ENCODE results near the gene PARP8.

GRCh38 chr5:50725800-50726474 is 59.5 kb downstream of the PARP8 start:
- no peak for TF ChIP-seq CTCF (IDR thresholded peaks at IDR 0.05)
- no peak for TF ChIP-seq POLR2A (IDR thresholded peaks at IDR 0.05)
- no peak for TF ChIP-seq POLR2AphosphoS5 (IDR thresholded peaks at IDR 0.05)
